NCI-H1436 treated with DMSO at 0.1 percent for 48 hours (cell line): Measurements from ENCODE around the gene IL23R.
"Not testable (repeated sequence)": the region's sequence is repeated elsewhere in the genome, so short reads cannot be mapped to it uniquely, and the experiment has no call there.

Experiments
- DNase-seq: peaks from one replicate; lab custom pipeline; 2025; lab: John Stamatoyannopoulos, UW

Gene IL23R

GRCh38 chr1:67192902-67193301 is 26.6 kb downstream of the IL23R start:
- no peak for DNase-seq

DNA sequence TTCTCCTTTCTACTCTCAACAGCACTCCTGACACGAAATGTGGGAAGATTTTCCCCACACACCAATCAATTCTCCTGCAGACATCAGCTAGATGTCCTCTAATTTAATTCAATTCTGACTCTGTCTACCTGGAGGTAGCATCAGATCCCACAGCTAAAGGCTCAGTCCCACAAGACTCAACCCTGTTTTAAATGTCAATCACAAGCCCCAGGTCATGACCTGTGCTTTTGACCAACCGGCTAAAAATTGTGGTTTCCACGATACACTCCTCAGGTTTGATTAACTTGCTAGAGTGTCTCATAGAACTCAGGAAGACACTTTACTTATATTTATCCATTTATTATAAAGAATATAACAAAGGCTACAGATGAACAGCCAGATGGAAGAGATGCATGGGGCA is 27.4 kb downstream of the IL23R start:
- DNase-seq = no peak

GRCh38 chr1:67194209-67194863 is 28.1 kb downstream of the IL23R start:
- DNase-seq = no peak

- DNase-seq = no peak
Observed at GRCh38 chr1:67200755-67201154, 34.5 kb downstream of the IL23R start.

GRCh38 chr1:67201891-67202290 is 35.6 kb downstream of the IL23R start:
- no peak for DNase-seq

DNA sequence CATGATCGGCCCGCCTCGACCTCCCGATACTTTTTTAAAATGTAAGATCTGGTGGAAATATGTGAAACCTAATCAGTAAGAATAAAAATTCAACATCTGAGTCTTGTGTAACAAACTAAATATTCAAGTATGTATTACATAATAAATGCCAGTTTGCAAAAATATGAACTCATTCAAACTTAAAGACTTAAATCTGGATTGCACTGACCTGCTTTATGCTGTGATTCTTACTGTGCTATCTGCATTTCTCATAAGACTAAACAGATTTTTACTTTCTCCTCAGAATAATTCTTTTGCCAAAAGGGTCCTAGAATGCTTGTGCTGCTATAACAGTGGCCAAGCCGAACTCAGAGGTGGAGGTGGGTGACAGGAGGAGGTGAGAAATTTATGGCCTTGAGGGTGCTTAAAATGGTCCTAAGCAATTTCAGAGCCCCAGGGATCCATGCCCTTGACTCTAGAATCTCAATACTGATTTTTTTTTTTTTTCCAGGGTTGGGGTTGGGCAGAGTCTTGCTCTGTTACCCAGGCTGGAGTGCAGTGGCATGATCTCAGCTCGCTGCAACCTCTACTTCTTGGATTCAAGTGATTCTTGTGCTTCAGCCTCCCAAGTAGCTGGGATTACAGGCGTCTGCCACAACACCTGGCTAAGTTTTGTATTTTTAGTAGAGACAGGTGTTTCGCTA is 38.2 kb downstream of the IL23R start:
- DNase-seq = no peak

DNA sequence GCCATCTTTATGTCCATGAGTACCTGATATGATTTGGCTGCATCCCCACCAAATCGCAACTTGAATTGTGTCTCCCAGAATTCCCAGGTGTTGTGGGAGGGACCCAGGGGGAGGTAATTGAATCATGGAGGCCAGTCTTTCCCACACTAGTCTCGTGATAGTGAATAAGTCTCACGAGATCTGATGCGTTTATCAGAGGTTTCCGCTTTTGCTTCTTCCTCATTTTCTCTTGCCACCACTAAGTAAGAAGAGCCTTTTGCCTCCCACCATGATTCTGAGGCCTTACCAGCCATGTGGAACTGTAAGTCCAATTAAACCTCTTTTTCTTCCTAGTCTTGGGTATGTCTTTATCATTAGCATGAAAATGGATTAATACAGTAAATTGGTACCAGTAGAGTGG is 41.1 kb downstream of the IL23R start:
- DNase-seq = not testable (repeated sequence)

- DNase-seq = no peak
Observed at GRCh38 chr1:67208217-67208616, 42.0 kb downstream of the IL23R start.

GRCh38 chr1:67209521-67209920 is 43.3 kb downstream of the IL23R start:
- no peak for DNase-seq

DNA sequence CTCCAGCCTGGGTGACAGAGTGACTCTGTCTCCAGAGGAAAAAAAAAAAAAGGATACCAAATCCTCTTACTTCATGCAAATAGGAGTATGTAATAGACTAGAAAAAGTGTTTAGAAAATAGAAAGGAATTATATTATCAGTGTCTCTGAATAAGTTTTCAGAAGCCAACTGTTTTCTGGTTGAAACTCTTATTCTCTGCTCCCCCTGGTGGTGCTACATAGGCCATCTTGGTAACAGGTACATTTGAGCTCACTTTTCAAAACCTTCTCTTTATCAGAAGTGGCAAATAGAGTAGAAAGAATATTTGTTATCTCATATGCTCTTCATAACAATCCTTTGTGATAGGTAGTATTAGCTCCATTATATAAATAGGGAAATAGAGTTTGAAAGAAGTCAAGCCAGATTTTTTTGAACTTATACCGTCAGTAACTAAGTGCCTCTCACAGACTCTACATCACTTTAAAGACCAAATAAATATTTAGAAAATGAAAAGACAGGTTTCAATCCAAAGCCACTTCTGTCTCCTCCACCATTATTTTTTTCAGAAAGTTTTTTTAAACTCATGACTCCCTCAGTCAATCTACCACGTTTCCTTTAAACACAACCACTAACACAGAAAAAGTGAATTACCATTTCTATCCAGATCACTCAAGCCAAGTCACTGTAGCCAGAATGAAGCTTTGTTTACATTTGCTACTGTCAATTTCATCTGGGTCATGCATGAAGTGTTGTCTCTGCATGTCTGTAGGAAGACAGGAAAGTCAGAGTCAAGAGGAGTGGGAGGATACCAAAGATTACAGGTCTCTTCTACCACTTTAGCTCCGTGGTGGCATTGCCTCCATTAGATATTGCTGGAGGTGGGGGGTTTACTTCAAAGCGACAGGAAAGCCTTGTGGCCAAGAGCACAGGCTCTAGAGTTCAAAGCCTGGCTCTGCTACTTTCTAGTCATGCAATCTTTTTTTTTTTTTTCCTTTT is 45.6 kb downstream of the IL23R start:
- DNase-seq = no peak

GRCh38 chr1:67213164-67213563 is 46.9 kb downstream of the IL23R start:
- DNase-seq = no peak

DNA sequence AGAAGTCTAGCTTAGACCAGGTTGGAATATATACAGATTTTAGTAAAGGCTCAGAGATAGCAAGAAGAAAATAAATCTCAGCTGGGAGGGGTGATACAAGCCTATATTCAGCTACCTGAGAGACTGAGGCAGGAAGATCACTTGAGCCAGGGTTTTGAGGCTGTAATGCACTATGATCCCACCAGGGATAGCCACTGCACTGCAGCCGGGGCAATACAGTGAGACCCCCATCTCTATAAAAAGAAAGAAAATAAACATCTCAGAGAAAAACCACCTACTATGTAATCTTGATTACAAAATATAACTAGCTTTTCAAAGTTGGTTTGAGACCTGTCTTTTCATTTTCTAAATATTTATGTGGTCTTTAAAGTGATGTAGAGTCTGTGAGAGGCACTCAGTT is 47.7 kb downstream of the IL23R start:
- DNase-seq = no peak

DNA sequence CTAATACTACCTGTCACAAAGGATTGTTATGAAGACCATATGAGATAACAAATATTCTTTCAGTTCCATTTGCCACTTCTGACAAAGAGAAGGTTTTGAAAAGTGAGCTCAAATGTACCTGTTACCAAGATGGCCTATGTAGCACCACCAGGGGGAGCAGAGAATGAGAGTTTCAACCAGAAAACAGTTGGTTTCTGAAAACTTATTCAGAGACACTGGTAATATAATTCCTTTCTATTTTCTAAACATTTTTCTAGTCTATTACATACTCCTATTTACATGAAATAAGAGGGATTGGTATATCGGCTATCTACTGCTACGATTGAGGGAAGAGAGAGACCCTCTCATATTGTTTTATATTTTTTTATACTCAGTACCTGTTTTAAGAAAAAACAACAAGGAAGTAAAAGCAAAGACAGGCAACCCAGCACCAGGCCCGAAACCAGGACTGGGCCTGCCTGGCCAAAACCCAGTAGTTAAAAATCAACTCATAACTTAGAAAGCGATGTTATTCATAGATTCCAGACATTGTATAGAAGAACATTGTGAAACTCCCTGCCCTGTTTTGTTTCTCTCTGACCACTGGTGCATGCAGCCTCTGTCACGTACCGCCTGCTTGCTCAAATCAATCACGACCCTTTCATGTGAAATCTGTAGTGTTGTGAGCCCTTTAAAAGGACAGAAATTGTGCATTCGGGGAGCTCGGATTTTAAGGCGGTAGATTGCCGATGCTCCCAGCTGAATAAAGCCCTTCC is 48.3 kb downstream of the IL23R start:
- DNase-seq = no peak

GRCh38 chr1:67216401-67216800 is 50.1 kb downstream of the IL23R start:
- no peak for DNase-seq

GRCh38 chr1:67217417-67217816 is 51.2 kb downstream of the IL23R start:
- DNase-seq = no peak

GRCh38 chr1:67217938-67218337 is 51.7 kb downstream of the IL23R start:
- no peak for DNase-seq

- DNase-seq = no peak
Observed at GRCh38 chr1:67224856-67225255, 58.6 kb downstream of the IL23R start.

- no peak for DNase-seq
Observed at GRCh38 chr1:67226688-67227087, 60.4 kb downstream of the IL23R start.

GRCh38 chr1:67227196-67227595 is 60.9 kb downstream of the IL23R start:
- no peak for DNase-seq

DNA sequence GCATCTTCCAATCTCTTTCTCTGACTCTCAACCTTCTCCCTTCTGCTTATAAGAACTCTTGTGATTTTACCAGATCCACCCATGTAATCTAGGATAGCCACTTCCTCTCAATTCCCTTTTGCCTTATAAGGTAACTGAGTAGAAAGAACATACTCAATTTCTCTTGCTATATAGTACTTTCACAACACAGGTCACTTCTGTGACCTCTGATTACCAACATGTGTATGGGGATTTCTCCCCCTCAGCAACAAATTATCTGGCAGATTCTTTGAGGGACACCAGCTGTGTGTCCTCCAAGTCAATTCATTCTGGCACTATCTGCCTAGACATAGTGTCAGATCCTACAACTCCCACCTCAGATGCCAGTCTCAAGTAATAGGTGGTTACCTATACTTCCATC is 62.5 kb downstream of the IL23R start:
- DNase-seq = no peak

GRCh38 chr1:67230539-67230938 is 64.3 kb downstream of the IL23R start:
- DNase-seq = no peak

DNA sequence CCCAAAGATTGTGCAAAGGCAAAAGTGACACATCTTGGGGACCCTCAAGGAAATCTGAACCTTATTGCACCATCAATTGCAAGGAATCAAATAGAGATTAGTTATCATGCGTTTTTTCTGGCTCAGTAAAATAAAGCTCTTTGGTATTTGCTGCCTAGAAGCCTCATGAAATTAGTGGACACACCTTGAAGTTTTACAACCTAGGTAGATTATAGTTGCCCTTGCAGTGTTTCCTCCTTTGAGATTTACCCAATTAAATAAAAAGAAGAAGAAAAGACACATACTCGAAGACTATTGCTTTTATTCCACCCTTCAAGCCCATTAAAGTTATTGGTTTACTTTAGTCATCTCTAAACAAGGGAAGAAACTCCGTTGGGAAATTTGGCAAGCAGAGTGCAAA is 70.0 kb downstream of the IL23R start:
- no peak for DNase-seq
